Left cardiac atrium (tissue), 4 donors: Measurements from ENCODE around the gene RC3H2. TPM values are rescaled to one million over a fixed set of nuclear protein-coding genes. Genes with fewer than 3 reads are reported as not detected.
"Not testable (repeated sequence)": the region's sequence is repeated elsewhere in the genome, so short reads cannot be mapped to it uniquely, and the experiment has no call there.

Source experiments
- ATAC-seq, 2 donors: fragments of 200-7000 bp; cut with Tn5 transposase; one replicate each; pipeline ENCODE4 v1.9.1; 2020; ENCODE audit warnings: mild to moderate bottlenecking in 2 of 2, moderate library complexity in 2 of 2
- DNase-seq: peaks from one replicate; pipeline ENCODE4 v3.0.0-alpha.2; 2020
- intact Hi-C, 2 donors: fragments of 100-400 bp; cut with DNase I; formaldehyde crosslinking; loops; one replicate each; pipeline versions ENCODE4 v1.14.1 to v1.15.1; 2022 to 2023
- total RNA-seq, 2 donors: library from RNA; stranded (reverse); fragmentation: NEBNext Ultra II Directional; extraction: Animal tissue kit (Norgen Biotek cat#: 25700); gene quantifications; one replicate each; pipeline ENCODE4 v1.2.1, GENCODE V29; 2021
- donor health status: DM: no; HTN: yes; CAD: no.
- donor health status: DM: no; HTN: yes; CAD: no; lungs with severe emphysema.
- donor health status: DM: yes; HTN: yes; CAD: no.
- donor health status: Dilated cardiomyopathy.

RC3H2 gene
- total RNA-seq, 2 donors from 2014 or later = 36.7 to 41.1 TPM

DNA sequence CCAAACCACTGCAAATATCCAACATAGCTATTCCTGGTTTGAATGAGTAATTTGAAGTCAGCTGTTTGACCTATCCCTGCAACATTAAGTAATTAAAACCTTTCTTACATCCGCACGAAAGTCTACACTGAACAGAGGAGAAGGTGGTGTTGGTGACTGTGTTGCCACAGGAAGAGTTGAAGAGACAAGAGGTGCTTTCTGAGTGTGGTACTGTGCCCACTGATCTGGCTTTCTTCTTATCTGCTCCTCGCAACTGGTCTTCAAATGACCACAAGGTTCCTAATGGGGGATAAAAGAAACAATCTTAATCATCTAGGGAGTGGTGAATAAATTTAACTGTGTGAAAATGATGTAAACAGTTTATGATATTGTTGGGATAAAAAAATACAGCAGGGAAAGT is 47.3 kb downstream of the RC3H2 start:
- ATAC-seq (no peak), DNase-seq (no peak)
- intact Hi-C loops = no loop called here

DNA sequence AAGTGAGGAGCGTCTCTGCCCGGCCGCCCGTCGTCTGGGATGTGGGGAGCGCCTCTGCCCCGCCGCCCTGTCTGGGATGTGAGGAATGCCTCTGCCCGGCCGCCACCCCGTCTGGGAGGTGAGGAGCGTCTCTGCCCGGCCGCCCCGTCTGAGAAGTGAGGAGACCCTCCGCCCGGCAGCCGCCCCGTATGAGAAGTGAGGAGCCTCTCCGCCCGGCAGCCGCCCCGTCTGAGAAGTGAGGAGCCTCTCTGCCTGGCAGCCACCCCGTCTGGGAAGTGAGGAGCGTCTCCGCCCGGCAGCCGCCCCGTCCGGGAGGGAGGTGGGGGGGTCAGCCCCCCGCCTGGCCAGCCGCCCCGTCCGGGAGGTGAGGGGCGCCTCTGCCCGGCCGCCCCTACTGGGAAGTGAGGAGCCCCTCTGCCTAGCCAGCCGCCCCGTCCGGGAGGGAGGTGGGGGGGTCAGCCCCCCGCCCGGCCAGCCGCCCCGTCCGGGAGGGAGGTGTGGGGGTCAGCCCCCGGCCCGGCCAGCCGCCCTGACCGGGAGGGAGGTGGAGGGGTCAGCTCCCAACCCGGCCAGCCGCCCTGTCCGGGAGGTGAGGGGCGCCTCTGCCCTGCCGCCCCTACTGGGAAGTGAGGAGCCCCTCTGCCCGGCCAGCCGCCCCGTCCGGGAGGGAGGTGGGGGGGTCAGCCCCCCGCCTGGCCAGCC is 52.9 kb downstream of the RC3H2 start:
- ATAC-seq, DNase-seq, intact Hi-C loops: not testable (repeated sequence)

DNA sequence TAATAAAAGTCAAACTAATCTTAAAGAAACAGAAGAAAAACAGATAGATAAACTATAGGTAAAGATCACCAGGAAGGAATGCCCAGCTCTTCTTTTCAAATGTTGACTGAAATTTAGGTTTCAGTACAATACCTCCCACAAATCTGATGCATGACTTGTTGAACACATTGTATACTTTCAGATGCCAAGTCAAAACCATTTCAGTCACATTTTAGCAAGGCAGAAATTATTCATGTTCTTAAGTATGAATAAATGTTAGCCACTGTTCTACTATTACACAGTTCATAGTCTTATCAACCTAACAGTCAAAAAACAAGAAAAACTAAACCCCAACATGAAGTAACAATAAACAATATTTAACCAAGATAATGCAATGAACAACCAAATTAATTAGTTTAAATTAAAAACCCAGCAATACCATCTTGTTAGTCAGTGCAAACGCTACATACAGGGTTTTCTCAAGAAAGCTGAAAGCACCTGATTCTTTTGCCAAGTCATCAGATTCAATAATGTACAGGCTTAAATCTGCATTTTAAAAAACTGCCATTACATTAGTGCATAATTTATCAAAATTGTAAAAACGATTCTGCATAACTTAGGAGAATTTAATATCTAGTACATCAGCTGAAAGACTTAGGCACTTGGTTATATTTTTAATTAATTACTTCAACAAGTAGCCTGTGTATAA is 56.8 kb downstream of the RC3H2 start:
- intact Hi-C loops = no loop called here
- DNase-seq = no peak
- ATAC-seq = no peak

DNA sequence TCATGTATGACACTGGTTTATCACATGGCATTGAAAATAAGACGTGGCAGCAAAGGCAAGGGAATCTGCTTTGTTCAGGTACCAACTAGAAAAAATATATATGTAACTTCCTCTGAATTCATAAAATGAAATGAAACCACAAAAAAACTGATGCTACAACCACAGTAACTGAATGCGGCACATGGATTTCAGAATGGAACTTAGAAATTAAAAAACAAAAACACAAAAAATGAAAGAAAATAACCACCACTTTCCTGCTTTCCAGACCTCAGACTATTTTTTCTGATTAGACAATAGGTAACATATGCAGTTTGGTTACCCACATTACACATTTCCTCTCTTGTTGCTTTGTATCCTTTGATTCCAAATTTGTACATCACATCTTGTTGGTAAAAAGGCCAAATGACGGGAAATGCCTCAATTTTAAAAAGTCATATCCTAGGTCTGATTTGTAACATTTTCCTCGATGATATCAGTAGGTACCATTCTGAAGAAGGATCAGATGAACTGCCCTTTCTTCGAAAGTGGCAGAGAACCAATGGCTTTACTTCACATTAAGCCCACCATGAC is 58.7 kb downstream of the RC3H2 start:
- ATAC-seq (no peak), DNase-seq (no peak)
- intact Hi-C loops = no loop called here

DNA sequence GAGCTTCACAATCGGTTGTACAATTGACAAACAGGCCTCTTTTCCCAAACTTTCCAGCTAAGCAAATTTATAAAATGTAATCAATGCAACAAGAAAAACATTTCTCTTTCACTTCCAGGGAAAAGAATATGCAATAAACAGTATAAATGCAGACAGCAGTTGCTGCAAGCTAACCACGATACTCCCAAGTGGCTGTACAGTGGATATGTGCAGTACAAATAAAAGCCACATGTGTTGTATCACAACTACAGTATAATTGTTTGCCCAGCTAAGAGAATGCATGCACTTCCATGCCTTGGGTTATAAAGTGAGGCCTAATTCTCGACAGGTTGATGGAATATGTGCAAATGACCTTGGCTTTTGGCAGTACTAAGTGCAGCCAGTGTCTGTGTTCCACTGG is 60.0 kb downstream of the RC3H2 start:
- ATAC-seq = no peak
- DNase-seq = no peak
- intact Hi-C loops = no loop called here

DNA sequence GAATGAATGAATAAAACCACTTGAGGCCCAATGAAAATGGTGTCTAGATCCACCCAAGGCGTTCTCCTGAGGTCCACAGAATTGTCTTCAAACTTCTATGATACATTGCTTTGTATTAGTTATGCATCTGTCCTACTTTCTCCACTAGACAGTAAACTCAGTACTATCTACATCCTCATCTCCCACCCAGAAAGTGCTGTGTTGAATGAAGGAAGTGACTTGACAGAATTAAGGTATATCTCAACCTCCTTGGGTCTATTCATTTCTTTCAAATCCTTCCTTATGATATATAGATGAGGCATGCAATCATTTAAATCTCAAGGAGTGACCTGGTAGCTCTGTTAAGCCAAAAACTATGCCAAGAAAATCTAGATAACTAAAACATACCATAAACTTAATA is 61.0 kb downstream of the RC3H2 start:
- intact Hi-C loops = no loop called here
- ATAC-seq = no peak
- no peak for DNase-seq

DNA sequence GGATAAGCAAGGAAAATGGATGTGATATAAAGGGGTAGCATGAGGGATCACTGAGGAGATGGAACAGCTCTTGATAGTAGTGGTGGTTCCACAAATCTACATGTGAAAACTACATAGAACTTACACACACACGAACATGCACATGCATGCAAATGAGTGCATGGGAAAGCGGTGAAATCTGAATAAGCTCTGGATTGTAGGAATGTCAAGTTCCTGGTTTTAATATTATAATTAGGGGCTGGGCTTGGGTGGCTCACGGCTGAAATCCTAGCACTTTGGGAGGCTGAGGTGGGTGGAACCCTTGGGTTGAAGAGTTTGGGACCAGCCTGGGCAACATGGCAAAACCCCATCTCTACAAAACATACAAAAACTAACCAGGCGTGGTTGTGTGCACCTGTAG is 63.7 kb downstream of the RC3H2 start:
- DNase-seq (no peak), ATAC-seq (no peak)
- intact Hi-C loops = no loop called here

DNA sequence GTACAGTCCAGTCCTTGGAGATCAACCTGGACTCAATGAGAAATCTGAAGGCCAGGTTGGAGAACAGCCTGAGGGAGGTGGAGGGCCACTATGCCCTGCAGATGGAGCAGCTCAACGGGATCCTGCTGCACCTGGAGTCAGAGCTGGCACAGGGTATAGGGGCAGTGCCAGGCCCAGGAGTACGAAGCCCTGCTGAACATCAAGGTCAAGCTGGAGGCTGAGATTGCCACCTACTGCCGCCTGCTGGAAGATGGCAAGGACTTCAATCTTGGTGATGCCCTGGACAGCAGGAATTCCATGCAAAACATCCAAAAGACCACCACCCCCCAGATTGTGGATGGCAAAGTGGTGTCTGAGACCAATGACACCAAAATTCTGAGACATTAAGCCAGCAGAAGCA is 66.7 kb downstream of the RC3H2 start:
- intact Hi-C loops, ATAC-seq, DNase-seq: not testable (repeated sequence)

DNA sequence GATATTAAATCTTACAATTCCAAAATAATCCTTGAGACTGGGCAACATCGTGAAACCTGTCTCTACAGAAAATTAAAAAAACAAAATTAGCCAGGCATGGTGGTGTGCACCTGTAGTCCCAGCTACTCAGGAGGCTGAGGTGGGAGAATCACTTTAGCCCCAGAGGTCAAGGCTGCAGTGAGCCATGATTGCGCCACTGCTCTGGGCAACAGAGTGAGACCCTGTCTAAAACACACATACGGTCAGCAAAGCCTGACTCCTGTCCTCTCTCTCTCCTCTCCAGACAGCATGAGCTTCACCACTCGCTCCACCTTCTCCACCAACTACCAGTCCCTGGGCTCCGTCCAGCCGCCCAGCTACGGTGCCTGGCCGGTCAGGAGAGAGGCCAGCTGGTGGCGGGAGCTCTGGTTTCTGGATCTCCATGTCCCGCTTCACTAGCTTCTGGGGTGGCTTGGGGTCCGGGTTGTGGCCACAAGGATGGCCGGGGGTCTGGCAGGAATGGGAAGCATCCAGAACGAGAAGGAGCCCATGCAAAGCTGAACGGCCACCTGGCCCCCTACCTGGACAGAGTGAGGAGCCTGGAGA is 67.8 kb downstream of the RC3H2 start:
- intact Hi-C loops = no loop called here
- DNase-seq = no peak
- no peak for ATAC-seq

DNA sequence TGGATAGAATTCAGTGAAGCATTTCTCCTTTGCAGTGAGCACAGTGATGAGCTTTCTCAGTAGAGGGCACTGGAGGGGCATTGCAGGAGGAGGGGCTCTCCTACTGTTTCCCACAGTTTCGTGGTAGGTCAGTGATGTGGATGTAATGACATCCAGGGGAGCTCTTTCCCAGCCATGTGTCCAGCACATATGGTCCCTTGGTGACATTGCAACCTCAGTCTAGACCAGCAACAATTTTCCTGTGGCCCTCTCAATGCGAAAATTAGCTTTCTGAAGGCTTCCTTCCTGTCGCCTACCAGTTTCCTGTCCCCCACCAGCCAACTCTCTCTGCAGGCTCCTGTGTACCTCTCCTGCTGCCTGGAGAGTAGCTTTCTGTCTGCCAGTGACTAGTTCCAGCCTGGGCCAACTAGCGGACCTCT is 69.8 kb downstream of the RC3H2 start:
- intact Hi-C loops = no loop called here
- ATAC-seq = peak in 1 of 2 donors; percentile 27

DNA sequence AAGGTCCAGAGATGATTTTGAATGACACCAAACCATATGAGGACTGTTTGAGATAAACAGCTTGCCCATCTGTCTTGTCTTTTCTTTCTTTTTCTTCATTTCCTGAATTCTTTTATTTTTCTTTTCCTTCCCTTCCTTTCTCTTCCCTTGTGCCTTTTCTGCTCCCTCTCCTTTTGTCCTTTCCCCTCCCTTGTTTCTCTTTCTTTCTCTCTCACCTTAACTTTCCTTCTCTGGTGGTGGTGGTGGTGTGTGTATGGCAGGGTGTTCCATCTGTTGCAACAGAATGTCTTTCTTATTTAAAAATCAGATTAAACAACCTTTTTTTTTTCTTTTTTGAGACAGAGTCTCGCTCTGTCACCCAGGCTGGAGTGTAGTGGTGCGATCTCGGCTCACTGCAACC is 73.0 kb downstream of the RC3H2 start:
- DNase-seq (no peak), ATAC-seq (no peak)
- intact Hi-C loops = no loop called here

More for the DNA sequence above, 69.8 kb downstream of the RC3H2 start:
- no peak for DNase-seq

DNA sequence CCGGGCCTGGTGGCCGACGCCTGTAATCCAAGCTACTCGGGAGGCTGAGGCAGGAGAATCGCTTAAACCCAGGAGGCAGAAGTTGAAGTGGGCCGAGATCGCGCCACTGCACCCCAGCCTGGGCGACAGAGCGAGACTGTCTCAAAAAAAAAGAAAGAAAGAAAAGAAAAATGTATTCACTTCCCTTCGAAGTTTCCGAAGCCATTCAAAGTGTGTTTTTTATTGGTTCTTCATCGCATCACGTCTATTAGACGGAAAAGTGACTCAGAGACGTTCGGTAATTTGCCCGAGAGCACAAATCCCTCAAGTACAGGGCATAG is 76.2 kb downstream of the RC3H2 start:
- intact Hi-C loops, ATAC-seq, DNase-seq: not testable (repeated sequence)

DNA sequence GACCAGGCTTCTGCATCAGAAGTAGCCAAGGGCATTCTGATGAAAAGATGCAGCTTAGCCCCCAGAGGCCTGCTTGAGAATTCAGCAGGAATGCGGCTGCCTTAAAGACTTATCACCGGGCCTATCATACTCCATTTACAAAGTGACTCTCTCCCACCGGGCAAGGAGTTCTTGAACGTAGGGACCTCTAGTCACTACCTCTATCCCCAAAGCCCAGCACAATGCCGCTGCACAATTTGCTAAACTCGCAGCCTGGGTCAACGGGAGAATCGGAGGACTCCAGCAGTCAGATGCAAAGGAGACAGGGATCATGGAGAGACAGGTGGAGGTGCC is 77.4 kb downstream of the RC3H2 start:
- ATAC-seq (peak; percentile 13 to 23), DNase-seq (no peak)
- intact Hi-C loops = no loop called here

DNA sequence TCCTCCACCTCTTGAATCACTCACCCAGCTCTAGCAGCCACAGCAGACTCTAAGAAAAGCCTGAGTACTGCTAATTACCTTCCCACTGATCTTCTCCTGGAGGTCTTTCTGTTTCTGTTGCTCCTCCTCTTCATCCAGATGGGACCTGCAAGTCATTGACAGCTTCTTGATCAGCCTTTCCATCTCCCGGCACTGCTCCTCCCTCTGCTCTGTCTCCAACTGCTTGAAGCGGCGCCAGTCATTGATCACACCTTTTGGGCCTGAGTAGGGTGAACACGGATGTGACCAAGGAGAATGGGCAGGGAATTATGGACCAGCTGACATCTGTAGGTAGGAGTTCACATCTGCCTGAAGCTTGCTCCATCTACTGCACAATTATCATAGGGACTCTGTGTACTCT is 82.2 kb downstream of the RC3H2 start:
- intact Hi-C loops = no loop called here
- DNase-seq (no peak), ATAC-seq (no peak)

DNA sequence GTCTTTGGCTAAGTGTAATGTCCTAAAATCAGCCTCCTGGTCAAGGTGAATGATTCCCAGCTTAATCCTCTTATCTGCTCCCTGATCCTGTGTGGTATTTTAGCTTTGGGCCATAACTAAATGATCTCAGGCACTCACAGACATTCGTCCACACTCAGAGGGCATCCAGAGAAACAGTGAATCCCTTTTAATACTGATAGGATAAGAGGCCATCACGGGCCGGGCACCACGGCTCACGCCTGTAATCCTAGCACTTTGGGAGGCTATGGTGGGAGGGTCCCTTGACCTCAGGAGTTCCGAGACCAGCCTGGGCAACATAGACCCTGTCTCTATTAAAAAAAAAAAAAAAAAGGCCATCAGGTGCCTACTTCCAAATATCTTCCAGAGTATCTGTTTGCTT is 83.1 kb downstream of the RC3H2 start:
- intact Hi-C loops = no loop called here
- DNase-seq (no peak), ATAC-seq (no peak)

DNA sequence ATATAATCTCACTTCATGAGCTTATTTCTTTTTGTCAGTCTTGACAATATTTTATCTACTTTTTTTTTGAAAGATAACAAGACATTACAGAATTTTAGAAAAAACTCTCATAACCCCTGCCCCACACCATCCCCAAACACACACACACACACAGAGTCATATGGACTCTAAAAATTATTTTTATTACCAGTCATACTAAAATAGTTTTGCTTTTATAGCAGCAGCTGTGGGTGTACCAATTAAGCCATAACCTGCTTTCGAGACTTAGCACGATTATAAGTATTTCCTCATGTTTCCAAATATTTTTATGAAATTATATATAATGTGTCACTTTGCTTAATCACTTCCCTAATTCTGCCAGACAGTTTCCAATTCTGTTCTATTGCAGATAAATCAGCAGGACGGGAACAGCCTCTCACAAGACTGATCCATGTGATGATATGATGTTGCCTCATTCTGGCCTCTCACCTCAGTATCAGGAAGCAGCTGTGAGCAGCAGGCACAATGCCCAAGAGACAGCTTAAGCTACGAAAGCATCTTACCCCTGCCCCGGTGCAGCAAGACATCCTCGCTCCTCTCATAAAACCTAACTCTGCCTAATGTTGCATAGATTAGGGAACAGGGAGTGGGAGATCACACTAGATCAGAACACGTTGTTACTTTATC is 83.7 kb downstream of the RC3H2 start:
- intact Hi-C loops = no loop called here
- ATAC-seq (peak; percentile 30 to 54), DNase-seq (peak; percentile 58)

DNA sequence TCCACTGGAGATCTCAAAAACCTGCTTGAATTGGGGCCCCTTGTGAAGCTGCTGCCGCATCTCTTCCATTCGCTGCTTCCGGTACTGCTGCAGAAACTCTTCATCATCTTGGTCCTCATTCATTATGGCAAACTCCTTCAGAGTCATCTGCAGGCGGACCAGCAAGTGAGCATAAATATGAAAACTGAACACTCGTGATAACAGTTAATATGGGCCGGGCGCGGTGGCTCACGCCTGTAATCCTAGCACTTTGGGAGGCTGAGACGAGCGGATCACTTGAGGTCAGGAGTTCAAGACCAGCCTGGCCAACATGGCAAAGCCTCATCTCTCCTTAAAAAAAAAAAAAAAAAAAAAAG is 84.7 kb downstream of the RC3H2 start:
- no peak for DNase-seq
- intact Hi-C loops = no loop called here
- no peak for ATAC-seq

DNA sequence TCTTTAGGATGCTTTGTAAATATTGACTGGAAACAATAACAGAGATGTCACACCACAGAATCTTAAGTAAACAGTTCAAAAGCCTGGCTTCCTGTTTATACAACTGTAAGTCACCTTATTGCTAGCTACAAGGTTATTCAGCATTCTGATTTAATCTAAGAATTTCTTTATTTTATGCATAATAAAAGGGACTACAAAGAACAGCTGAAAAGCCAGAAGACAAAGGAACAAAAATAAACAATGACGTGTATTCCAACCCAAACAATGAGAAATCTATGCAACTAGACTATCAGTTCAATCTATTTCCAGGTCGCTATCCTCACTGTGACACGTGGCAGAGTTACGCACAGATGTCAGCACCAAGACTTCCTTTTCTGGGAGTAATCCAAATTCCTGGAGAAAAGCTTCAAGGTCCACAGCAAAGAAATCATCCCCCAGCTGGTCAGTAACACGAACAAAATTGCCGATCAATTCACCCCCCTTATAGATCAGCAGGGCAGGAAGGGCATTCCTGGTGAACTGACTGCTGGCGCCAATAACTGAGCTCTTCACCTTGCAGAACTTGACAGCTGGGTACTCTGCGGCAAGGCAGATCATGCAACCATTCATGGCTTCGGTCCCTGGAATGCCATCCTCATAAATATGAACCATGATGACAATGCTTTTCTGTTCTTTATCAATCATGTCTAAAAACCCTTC is 85.2 kb downstream of the RC3H2 start:
- peak in 1 of 2 donors; percentile 17 for ATAC-seq
- intact Hi-C loops = loop anchor here in 1 of 2 donors (10.0 kb wide), 1 partner anchor 695 kb away; no protein-coding TSS in a partner anchor
- no peak for DNase-seq

DNA sequence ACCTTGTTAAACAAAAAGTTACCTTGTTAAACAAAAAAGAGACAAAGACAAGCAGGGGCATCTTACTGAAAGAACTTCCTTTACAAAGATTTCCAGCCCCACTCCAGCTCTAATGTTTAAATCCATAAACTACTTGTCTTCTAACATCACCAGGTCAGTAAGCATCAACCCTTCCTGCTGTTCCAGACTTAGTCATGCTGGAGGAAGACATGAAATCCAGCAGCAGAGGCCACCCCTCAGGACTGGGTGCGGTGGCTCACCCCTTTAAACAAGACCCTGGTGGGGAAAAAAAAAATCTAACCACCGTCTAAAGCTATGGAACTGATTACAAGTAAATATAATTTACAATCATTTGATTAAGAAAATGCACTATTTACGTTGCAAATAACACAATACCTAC is 85.8 kb downstream of the RC3H2 start:
- ATAC-seq = no peak
- DNase-seq = no peak
- intact Hi-C loops = loop anchor here in 1 of 2 donors (10.0 kb wide), 1 partner anchor 695 kb away; no protein-coding TSS in a partner anchor
